ENCODE data around the gene NAT8L.

The NAT8L gene

DNA sequence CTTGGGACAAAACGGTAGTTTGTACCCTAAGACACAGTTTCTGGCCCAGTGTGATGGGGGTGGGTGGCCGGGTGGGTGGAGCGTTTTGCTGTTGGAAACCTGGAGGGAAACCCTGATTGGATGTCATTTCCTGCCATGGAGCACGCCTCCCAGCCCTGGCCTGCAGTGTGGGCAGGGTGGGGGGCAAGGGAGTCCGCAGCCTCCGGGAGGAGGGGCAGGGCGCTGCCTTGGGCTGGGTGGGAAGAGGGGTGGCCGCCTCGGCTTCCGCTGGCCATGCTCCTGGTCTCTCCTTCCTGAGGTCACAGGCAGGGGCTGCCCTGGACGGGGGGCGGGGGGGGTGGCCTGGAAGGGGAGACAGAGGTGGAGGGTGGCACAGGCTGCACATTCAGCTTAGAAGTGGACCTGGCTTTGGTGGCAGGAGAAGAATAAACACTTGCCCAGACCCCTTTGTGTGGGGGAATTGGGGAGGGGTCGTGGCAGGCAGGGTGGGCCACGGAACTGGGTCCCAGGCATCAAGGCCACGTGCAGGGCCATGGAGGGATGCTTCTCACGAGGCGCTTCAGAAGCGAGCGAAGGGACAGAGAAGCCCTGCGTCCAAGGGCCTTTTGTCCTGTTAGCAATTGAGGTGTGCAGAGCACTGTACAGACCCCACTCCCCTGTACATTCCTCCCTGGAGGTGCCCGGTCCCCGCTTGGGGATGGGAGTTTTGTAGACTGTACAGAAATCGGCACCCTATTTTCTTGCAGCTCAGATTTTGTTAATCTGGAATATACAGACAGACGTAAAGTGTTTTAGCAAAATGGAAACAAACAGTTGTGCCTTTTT is 6.2 kb downstream of the NAT8L start:
- peak; percentile 15 for DNase-seq

DNA sequence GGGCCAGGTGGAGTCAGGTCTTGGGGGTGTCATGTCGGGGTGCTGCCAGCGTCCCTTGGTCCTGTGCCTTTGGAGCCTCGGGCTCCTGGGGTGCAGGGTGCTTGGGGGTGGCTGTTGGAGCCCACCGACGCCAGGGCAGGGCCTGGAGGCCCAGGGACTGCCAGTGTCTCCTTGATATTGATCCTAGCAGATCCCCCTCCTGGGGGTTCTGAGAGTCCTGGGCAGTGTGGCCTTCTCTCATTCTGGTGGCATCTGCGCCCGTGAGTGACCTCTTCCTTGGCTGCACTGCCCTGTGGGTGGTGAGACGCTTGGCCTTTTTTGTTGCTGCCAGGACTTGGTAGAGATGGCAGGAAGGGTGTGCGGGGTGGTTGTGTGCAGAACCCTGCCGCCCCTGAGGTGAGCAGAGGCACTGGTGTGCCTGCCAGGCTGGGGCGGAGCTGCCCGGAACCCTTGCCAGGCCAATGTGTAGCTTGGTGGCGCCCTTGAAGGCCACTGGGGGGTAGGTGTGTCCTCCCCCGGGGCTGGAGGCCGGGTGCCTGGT is 7.0 kb downstream of the NAT8L start:
- no peak for DNase-seq

DNA sequence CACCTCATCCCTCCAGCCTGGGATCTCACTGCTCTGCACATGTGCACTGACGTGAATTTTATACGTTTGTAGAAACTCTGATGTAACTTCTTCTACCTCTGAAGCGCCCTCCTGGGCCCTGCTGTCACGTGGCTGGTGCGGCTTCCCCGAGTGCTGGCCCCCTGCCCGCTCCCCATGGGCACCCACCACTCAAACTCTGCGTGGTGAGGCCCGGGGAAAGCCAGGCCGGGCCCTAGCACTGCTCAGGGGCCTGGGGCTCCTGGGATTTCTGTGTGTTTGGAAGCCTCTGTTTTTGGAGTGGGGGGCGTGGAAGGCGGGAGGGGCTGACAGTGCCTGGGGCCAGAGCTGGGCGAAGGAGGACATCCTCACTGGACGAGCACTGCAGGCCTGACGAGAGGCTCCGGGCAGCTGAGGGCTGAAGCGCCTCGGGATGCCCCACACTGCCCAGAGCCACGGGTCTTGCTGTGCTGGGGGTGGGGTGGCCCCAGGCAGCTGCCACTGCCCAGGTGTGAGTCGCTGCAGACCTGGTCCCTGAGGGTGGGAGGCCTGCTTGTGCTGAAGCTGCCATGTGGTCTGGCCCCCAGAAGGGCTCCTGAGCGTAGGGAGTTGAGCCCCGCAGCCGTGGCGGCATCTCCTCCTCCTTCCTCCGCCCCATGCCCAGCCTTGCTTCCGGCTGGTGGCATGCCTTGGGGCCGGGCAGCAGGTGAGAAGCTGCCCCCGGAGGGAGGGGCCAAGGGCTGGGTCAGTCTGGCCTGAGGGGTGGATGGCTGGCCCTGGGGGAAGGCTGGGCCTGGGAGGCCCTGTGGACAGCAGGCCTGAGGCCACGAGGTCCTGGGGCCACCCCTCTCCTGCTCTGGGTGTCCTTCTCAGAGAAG is 7.7 kb downstream of the NAT8L start:
- DNase-seq: no peak

DNA sequence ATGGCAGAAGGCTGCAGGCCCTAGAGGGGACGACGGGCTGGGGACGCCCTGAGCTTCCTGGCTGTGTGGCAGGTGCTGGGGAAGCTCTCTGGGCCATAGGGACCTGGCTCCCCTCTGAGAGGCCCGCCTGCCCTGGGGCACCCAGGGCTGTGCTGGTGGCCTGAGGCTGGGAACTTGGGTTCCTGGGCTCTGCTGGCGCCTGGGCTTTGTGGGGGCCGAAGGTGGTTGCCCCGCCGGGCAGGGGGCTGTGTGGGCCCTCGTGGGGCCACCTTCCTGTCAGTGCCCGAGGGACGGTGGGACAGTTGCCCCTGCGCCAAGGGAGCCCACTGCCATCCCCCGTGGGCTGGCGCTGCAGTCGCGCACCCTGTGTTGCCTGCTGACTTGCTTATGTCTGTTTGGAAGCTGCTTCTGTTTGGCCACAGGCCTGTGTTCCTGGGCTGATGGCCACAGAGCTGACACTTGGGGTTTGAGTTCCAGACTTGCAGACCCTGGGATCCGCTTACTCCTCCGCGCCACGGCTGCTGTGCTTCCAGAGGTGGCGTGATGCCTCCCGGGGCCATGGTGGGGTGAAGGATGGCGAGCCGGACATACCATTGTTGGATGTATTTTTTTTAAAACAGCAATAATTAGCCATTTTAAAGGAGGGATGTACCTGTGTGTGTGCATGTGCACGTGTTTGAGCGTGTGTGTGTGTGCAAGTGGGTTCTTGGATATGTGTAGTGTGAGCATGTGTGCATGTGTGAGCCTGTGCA is 8.5 kb downstream of the NAT8L start:
- peak; percentile 20 for DNase-seq

DNA sequence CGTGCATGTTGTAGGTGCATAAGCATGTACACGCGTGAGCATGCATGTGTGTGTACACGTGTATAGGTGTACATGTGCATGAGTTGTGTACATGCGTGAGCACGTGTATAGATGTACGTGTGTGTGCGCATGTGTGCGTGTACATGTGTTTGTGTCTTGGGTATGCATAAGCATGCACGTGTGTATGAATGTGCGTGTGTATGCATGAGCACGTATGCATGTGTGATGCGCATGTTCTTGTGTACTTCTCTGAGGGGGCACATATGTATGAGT is 9.0 kb downstream of the NAT8L start:
- DNase-seq: no peak

DNA sequence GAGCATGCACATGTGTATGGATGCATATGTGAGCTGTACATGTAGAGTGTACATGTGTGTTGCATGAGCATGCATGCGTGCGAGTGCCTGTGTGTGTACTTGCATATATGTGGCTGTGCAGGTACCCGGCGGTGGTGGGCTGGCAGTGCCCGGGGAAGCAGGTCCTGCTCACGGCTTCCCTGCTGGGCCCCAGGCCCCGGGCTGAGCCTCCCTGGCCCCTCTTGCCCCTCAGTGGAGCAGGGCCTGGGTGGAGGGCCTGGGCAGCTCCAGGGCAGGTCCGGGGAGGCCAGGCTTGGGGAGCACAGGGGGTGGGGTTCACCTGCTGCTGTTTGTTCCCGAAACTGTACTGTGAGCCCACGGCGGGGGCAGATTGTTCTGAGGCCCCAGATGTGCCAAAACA is 9.4 kb downstream of the NAT8L start:
- no peak for DNase-seq

DNA sequence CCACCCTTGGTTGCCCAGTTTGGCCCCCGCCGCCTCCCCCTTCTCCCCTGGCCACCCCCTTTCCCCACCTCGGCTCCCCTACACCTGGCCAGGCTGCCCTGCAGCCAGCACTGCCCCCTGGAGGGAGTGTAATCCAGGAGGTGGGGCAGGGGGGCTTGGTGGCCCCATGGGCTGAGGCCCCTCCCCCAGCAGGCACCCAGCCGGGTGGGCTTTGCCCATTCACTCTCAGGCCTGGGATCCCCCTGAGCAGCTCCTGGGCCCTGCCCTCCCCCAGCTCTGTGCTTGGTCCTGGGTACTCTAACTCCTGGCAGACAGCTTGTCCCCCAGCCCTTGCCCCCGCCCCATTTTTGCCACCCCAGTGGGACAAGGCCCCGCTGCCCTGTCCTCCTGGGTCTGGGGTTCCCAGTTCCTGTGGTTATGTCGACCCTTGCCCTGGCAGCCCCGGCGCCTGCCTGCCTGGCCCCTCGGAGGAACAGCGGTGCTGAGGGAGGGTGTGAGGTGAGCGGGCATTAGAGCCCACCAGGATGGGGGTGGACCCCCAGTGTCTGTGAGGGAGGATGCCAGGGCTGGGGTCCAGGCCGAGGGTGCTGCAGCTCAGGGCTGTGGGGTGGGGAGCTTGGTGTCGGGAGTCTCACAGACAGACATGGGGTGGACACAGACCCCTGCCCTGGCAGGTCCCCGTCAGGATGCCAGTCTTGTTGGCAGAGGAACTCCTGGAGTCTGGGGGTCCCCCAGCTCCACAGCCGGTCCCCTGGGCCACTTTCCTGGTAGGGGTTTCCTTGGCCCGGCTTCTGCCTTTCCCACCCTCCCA is 10.2 kb downstream of the NAT8L start:
- no peak for DNase-seq

DNA sequence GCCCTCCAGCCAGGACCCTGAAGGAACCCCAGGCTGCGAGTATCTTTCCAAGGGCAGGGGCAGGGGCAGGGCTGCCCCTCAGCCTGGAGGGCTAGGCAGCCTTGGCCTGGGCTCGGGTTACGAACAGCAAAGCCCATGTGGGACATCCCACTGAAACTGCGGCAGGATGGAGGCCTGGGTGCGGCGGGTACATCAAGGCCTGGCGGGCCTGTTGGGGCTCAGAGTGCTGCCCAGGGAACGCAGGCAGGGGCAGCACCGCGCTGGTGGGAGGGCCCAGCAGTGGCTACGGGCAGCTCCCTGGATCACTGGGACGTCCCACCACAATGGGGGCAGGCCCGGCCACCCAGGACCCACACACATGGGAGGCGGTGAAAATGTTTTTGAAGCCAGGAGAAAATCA is 10.9 kb downstream of the NAT8L start:
- DNase-seq: no peak

DNA sequence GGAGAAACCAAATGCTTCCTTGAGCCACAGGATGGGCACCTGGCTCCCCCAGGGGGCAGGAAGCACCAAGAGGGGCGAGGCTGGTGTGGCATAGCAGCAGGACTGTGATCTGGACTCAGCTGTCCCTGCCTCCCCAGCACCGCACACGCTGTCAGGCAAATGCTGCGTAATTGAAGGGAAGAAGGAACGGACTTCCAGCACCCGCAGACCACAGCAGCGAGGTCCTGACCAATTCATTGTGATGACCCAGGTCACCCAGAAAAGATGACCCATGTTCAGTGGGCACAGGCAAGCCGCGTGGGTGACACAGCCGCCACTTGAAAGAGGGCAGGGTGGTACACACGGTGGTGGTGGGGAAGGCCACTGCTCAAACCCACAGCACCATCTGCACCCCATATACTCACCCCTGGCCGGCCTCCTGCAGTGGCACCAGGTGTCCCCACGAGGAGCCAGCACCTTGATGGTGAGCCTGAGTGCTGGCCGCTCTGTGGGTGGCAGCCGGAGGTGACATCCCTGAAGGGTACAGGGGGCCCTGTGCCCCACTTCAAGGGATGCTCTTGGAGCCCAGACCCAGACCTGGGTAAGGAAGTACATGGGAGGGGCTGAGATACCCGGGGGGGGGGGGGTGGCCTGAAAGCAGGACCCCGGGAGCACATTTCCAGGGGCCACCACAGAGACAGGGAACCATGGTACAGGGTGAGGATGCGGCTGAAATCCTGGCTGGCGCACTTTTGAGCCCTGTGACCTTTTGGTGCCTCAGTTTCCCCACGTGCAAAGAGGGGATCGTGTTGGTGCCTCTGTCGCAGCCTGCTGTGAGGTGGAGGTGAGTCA is 11.5 kb downstream of the NAT8L start:
- DNase-seq: no peak

DNA sequence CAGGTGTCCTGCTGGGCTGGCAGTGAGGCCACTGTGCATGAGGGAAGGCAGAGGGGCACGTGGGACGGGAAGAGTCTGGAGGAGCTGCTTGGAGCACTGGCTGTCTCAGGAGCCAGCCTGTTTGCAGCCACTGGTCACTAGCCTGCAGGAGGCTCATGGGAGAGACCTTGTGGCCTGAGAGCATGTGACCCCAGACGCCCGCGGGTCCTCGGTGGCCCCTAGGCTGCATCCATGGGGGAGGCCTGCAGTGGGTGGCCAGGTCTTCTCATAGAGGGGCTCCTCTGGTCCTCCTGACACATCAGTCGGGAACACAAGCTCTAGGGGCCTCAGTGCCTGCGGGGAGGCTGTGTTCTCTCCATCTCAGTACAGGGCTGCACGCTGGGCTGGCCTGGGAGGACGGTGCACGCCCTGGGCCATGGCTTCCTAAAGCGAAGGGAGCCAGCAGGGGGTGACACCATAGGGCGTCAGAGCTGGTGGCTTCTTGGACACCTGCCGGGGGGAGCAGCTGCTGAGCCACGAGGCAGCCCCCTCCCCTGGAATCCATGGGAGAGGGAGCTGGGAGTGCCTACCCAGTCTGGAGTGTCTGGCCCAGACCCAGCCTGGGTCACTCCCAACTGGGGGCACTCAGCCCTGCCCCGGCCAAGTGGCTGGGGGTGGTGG is 12.3 kb downstream of the NAT8L start:
- no peak for DNase-seq

DNA sequence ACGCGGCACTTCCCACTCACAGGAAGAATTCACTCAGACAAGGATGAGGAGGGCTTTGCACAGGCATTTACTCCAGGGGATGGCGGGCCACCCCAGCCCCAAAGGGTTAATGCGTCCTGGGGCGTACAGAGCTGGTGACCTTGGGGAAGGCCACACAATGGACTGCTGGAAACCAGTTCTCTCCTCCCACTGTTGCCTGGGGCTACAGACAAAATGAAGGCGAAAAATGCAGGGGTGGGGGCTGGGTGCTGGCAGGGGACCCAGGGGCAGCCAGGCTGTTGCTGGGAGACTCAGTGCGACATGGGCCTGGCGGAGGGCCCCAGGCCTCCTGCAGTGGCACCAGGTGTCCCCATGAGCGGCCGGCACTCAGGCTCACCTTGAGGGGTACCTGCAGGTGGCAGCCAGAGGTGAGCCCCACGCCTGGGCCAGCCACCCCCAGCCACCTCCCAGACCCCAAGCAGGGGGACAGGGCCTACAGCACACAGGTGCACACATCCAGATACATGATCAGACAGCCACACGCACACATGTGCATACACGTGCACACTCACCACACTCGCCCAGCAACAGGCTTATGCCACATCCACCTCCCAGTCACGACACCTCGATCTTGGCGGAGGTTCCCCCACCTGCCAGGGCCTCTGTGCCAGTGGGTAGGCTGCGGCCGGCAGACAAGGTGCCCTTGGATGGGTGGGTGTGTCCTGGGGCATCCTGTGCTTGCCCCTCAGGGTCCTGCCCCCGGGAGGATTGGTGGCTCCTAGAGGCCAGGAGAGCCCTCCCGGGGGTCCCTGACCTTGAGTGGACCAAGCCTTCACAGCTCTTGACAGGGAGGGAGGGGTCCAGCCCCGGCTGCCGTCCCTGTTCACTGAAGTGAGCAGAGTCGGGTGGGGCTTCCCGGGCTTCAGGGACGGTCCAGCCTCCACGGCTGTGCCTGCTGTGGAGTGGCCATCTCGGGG is 13.1 kb downstream of the NAT8L start:
- DNase-seq: no peak

DNA sequence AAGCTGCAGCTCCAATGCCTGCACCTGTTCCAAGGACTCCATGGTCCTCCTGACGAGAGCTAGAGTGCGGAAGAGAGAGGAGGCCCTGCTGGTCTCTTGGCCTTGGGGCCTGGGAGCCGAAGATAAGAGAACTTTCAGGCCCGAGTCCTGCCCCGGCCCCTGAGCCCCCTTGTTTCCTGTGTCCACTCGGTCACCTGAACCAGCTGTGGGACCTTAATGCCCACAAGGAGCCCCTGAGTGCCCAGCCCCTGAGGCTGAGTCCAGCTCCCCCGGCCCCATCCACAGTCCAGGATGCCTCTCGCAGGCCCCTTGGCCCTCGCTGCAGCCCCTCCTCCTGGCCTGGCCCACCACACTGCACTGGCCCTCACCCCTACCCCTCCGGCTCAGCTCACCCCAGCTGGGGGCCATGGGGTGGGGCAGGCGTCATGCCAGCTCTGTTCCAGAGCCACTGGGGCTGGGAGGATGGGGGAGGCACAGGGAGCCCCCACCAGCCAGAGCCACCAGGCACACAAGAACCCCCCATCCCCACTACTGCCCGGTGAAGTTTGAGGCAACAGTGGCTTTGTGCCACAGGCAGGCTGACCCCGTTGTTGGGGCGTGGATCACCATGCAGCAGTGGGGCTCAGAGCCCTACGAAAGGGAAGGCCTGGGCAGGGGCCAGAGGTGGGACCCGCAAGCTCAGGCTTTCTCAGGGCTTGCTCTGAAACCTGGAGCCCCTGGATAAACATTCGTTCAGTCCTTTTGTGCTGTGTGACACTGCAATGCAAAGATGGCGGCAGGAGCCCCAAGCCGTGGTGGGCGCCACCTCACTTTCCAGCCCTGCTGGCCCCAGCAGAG is 14.1 kb downstream of the NAT8L start:
- DNase-seq: no peak

DNA sequence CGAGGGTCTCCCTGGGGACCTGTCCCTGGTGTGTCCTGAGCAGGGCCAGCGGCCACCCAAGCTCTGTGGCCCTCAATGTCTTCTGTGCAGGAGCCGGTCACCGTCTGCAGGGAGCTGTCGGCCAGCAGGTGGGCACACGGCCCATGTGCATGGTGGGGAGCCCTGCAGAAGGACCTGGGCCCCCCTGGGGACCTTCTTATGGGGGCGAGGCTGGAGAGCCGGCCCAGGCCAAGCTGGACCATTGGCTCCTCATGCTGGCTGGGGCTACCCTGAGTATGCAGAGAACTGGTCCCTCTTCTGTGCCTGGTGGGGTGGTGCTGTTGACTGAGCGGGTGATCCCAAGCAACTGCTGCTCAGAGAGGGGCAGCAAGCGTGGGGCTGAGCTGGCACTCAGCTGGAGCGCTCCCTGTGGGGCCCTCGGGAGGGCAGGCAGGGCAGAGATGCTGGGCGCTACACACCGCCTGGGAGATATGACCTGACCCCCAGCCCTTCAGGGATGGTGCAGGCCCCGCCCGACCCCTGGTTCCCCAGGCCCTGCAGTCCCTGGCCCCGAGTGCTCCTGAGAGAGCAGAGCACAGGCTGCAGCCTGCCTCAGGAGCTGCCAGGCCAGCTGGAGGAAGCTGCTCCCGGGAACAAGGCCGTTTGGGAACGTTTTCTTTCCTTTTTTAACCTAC is 14.8 kb downstream of the NAT8L start:
- no peak for DNase-seq

DNA sequence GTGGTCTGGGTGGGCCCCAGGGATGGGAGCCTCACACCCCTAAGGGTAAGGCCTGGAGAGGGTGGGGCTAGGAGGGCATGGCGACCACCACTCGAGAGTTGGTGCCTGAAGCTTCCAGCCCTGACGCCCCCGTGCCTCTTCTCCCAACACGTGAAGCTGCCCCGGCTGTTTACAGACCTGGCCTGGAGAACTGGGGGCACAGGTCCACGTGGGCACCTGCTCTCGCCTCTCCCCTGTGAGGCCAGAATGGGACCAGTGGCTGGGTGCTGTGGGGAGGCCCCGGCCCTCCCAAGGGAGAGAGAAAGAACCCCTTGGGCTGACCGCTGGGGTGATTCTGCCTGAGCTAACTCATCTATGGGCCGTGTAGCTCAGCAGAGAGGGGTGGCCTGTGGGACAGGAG is 15.5 kb downstream of the NAT8L start:
- no peak for DNase-seq

DNA sequence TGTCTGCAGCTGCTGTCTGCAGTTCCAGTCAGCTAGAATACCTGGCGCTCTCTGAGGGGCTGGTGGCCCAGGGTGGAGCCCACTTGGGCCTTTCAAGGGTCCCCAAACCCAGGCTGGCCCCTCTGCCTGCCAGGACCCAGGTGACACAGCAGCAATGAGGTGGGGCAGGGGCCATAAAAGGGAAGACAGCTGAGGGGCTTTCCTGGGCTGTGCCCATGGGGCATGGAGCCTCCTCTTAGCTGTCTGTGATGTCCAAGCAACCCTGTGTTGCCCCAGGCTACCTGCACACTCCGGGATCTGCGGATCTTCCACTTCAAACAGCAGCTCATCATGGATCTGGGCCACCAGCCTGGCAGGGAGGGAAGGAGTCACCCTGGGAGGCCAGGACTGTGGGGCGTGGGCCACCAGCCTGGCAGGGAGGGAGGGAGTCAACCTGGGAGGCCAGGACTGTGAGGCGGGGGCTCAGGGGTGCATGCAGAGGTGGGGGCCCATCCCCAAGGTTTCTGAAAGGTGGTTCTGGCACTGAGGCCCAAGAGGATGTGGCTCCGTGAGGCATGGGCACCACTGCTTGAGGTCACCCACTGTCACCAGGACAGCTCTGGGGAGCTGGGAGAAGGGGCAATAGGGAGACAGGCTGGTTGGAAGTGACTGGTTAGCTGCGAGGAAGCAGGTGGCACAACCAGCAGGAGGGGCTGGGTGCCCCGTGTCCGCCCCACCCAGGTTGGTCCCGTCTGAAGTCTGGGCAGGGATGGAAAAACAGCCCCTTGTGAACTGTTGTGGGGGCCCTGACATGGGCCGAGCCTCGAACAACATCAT is 16.3 kb downstream of the NAT8L start:
- no peak for DNase-seq

DNA sequence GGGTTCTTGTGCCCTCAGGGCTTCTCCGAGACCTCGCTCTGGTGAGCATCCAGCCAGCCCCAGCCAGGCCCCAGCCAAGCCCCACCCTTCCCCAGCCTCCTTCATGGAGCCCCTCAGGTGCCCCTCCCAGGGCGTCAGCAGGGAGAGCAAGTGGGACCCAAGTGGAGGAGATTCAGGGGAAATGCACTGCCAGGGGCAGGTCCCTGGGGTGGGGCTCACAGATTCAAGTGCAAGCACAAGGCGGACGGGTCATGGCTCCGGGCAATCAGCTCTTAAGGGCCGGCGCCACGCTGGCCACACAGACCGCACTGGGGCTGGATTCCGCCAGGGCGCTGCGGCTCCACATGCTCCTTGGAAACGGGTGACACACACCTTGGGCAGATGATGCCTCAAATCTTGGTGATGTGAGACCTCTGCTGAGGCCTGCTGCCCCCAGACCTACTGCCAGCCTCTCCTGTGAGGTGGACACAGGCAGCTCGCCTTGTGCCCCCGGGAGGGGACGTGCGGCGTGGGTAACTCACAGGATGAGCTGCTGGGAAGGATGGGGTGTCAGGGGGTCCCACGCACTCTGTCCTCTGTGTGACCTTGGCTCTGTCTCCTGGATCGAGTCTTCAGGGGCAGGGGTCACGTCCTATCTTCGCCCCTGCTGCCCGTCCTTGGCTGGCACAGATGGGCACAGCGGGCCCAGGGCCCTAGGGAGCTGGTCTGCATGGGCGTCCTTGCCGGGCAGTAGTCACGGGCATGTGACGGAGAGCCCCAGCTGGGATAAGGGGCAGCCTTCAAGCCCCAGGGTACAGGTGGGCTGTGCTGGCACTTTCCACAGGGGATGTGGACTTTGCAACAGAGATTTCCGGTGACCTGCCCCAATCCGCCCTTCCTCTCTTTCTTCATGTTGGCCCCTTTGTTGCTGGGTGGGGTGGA is 17.1 kb downstream of the NAT8L start:
- no peak for DNase-seq
